Activated naive CD4-positive, alpha-beta T cell treated with anti-CD3 and anti-CD28 coated beads, Interleukin-2, amount 50 U/mL, for 24 hours (primary cell): ENCODE measurements around the gene RNASE9.

ENCODE experiments used
- H3K27ac Mint-ChIP-seq: one replicate; pipeline ENCODE4 v1.8.0; 2021; ENCODE audit warnings: mild to moderate bottlenecking, mixed read lengths
- H3K27me3 Mint-ChIP-seq: one replicate; pipeline ENCODE4 v1.8.0; 2021; ENCODE audit warnings: mixed read lengths
- H3K36me3 Mint-ChIP-seq: one replicate; pipeline ENCODE4 v1.8.0; 2021; ENCODE audit warnings: mixed read lengths
- H3K4me1 Mint-ChIP-seq: one replicate; pipeline ENCODE4 v1.8.0; 2021; ENCODE audit warnings: mixed read lengths
- H3K4me3 Mint-ChIP-seq: one replicate; pipeline ENCODE4 v1.8.0; 2021; ENCODE audit warnings: mild to moderate bottlenecking, mixed read lengths
- H3K9me3 Mint-ChIP-seq: one replicate; pipeline ENCODE4 v1.8.0; 2021; ENCODE audit warnings: mixed read lengths

The RNASE9 gene

DNA sequence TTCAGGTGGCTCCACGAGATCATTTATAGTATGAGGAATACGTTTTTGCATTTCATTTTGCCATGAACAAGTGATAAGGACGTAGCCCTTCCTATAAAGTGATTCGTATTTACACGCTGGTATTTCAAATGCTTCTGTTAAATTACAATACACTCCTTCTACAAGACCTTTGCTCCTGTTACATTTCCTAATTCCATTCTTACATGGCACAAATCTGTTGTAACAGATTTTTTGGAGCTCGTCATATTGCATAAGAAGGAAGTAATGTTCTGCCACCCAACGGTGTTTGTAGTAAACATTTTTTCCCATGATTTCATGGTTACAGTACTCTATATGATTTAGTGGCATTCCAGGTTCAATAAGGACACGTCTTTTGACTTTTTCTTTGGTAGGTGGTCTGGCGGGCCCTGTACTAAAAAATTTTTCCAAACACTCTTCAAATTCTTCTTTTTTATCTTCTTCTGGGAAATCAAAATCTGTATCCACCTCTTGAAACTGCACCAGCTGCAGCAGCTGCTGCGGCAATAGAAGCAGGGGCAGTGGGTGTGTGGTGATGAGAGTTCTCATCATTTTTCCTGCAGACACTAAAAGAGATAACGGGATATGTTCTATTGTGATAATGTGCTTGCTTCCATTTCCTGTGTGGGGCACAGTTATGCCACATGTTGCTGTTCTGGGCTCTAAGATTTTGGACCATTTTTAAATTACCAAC is 4.2 kb downstream of the RNASE9 start:
- no peak overlapping the region for H3K4me3 Mint-ChIP-seq
- no peaks in the 10 kb centered on the region for H3K4me1 Mint-ChIP-seq
- no peaks in the 10 kb centered on the region for H3K36me3 Mint-ChIP-seq
- no peaks in the 10 kb centered on the region for H3K9me3 Mint-ChIP-seq
- H3K27ac Mint-ChIP-seq = no peak overlapping the region
- no peaks in the 10 kb centered on the region for H3K27me3 Mint-ChIP-seq

DNA sequence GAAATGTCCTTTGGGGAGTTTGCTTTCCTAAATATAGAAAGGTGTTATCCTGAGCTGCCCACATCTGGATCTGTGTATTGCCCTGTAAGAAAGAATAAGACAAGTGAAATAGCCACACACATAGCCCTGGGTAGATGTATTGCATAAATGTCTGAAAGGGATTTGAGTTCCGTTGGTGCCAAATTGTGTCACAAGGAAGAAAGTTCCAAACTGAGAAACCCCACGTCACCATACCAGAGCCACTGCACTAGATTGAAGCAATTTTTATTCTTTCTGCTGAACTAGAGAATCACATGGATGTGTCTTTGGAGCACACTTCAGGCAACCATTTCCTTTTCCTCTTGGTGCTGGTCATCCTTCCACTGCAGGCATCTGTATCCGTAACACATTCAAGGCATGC is 5.0 kb downstream of the RNASE9 start:
- no peaks in the 10 kb centered on the region for H3K9me3 Mint-ChIP-seq
- no peak overlapping the region for H3K27ac Mint-ChIP-seq
- H3K27me3 Mint-ChIP-seq = no peaks in the 10 kb centered on the region
- H3K4me1 Mint-ChIP-seq = no peaks in the 10 kb centered on the region
- H3K4me3 Mint-ChIP-seq = no peak overlapping the region
- no peaks in the 10 kb centered on the region for H3K36me3 Mint-ChIP-seq

DNA sequence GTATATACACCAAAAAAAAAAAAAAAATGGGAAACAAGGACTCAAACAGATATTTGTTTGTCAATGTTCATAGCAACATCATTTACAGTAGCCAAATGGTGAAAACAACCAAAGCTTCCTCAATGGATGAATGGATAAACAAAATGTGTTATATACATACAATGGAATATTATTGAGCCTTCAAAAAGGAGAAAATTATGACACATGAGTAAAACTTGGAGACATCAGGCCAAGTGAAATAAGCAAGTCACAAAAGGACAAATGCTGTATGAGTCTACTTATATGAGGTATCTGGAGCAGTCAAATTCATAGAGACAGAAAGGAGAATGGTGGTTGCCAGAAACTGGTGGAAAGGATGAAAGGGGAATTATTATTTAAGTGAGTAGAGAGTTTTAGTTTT is 7.8 kb downstream of the RNASE9 start:
- Mint-ChIP-seq H3K4me1 (no peaks in the 10 kb centered on the region), H3K4me3 (no peak overlapping the region), H3K36me3 (no peaks in the 10 kb centered on the region), H3K27me3 (no peaks in the 10 kb centered on the region), H3K27ac (no peak overlapping the region), H3K9me3 (no peaks in the 10 kb centered on the region)

DNA sequence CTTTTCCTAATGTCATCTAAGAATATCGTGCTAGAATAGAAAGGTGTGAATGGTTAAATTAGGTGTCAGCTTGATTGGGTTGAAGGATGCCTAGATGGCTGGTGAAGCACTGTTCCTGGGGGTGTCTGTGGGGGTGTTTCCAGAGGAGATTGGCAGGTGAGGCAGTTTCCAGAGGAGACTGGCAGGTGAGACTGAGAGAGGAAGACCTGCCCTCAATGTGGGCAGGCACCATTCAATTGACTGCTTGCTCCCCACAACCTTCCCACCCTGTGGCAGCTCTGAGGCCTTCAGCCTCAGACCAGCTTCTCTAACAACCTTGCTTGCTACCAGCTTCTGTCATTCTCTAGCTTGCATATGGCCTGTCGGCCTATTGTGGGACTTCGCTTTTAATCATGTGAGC is 9.2 kb downstream of the RNASE9 start:
- H3K27ac Mint-ChIP-seq = no peak overlapping the region
- no peak overlapping the region for H3K4me3 Mint-ChIP-seq

DNA sequence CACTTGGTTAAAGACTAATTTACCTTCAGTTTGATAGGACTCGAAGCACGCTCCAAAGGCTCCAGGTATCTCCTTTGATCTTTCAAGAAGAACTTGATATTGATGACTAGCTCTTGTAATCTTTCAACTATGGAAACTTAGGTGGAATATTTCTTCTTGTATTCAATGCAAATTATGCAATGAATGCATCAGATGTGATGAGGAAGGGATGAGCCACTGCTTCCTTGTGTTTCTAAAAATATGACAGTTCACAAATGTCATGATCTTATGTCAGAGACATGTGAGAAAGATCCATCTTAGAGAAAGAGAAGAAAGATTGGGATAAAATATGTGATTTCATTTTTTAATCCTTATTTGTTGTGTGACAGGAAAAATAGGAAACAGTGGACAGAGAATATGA is 9.9 kb downstream of the RNASE9 start:
- Mint-ChIP-seq H3K36me3 (no peaks in the 10 kb centered on the region), H3K27me3 (no peaks in the 10 kb centered on the region), H3K9me3 (no peaks in the 10 kb centered on the region)

More for the DNA sequence above, 9.2 kb downstream of the RNASE9 start:
- Mint-ChIP-seq H3K36me3 (no peaks in the 10 kb centered on the region), H3K9me3 (no peaks in the 10 kb centered on the region), H3K4me1 (no peaks in the 10 kb centered on the region), H3K27me3 (no peaks in the 10 kb centered on the region)

DNA sequence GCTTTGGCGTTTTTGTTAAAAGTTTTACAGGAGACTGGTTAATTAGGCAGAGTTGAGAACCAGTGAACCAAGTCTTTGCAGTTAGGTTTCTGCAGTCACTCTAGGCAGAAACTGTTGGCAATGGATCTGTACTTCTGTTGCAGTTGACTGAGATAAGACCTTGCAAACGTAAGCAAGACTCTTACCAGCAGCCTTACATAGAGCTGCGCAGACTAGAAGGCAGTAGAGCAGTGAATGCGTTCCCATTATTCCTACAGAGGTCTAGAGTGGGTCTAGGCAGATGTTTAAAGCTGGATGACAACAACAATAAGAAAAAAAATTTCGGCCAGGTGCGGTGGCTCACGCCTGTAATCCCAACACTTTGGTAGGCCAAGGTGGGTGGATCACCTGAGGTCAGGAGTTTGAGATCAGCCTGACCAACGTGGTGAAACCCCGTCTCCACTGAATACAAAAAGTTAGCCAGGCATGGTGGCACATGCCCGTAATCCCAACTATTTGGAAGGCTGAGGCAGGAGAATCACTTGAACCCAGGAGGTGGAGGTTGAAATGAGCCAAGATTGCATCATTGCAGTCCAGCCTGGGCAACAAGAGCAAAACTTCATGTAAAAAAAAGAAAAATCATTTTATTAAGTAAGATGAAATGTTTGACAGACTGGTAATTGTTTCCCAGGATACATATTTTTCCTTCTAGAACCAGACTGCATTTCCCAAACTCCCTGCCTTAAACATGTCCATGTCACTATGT is 12.3 kb downstream of the RNASE9 start:
- no peaks in the 10 kb centered on the region for H3K4me1 Mint-ChIP-seq
- no peaks in the 10 kb centered on the region for H3K36me3 Mint-ChIP-seq

More for the DNA sequence above, 9.9 kb downstream of the RNASE9 start:
- Mint-ChIP-seq H3K4me1 (no peaks in the 10 kb centered on the region), H3K27ac (no peak overlapping the region), H3K4me3 (no peak overlapping the region)

DNA sequence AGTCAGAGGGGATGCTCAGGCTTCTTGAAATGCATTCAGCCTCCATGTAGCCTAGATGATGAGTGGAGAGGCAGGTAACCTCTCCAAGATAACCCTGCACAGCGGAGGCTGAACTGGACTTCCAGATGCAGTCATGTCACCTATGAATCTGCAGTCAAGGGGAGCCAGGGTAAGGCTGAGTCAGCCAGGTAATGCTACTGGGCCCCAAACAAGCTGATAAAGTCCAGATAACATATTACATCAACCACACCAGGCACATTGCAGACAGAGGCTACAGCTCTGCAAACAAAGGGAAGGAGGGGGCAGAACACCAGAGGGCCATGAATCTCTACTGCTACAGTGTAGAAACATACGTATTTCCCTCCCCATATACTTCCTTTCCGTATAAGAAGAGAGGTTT is 14.0 kb downstream of the RNASE9 start:
- no peaks in the 10 kb centered on the region for H3K9me3 Mint-ChIP-seq
- no peaks in the 10 kb centered on the region for H3K36me3 Mint-ChIP-seq
- H3K27me3 Mint-ChIP-seq = no peaks in the 10 kb centered on the region
- H3K27ac Mint-ChIP-seq = no peak overlapping the region
- no peaks in the 10 kb centered on the region for H3K4me1 Mint-ChIP-seq
- no peak overlapping the region for H3K4me3 Mint-ChIP-seq

More for the DNA sequence above, 12.3 kb downstream of the RNASE9 start:
- H3K4me3 Mint-ChIP-seq = no peak overlapping the region
- no peak overlapping the region for H3K27ac Mint-ChIP-seq
- H3K9me3 Mint-ChIP-seq = no peaks in the 10 kb centered on the region
- H3K27me3 Mint-ChIP-seq = no peaks in the 10 kb centered on the region

DNA sequence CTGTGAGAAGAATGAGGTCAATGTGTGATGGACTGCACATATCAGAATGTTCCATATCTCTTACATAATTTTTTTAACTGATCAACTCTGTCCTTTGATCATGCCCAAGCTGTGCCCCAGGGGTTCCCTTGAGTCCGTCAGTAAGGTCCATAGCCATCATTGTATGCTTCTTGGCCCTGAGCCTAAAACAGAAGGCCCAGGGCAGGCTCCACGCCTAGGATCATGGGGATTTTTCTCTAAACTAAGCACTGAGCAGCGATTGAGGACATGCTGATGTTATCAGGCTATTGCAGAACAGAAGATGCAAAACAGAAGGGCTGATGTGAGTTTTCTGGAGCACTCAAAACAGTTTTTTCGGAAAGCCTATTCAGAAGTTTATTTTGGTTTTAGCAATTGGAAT is 20.9 kb downstream of the RNASE9 start:
- no peak overlapping the region for H3K27ac Mint-ChIP-seq
- H3K36me3 Mint-ChIP-seq = no peaks in the 10 kb centered on the region
- no peak overlapping the region for H3K4me3 Mint-ChIP-seq
- H3K9me3 Mint-ChIP-seq = no peaks in the 10 kb centered on the region
- no peaks in the 10 kb centered on the region for H3K4me1 Mint-ChIP-seq
- no peaks in the 10 kb centered on the region for H3K27me3 Mint-ChIP-seq

DNA sequence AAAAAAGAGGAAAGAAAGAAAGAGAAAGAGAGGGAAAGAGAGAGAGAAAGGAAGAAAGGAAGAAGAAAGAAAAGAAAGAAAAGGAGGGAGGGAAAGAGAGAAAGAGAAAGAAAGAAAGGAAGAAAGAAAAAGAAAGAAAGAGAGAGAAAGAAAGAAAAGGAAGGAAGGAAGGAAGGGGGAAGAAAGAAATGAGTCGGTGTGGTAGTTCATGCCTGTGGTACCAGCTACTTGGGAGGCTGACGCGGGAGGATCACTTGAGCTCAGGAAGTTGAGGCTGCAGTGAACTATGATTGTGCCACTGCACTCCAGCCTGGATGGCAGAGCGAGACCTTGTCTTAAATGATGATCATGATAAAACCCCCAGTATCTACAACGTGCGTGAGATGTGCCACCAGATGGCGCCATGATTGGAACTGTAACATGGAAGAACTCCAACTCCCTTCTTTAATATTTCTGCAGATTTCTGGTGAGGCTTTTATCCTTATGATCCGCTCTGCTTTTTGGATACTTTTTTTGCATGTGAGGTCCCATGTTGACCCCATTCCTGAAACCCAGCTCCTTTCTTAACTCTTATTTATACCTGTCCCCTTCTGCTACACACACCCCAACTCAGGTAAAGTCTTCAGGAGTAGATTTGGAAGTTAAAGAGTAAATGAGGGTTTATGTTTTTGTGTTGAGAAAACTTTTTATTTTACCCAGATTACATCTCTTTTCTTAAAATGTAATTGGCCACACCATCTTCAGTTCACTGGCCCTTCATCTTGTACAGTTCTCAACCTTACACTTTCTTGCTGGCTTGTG is 29.9 kb downstream of the RNASE9 start:
- Mint-ChIP-seq H3K4me3 (no peak overlapping the region), H3K27me3 (peaks cover 3% of the 10 kb centered on the region), H3K4me1 (peaks cover 12% of the 10 kb centered on the region), H3K27ac (no peak overlapping the region), H3K9me3 (no peaks in the 10 kb centered on the region), H3K36me3 (no peaks in the 10 kb centered on the region)

DNA sequence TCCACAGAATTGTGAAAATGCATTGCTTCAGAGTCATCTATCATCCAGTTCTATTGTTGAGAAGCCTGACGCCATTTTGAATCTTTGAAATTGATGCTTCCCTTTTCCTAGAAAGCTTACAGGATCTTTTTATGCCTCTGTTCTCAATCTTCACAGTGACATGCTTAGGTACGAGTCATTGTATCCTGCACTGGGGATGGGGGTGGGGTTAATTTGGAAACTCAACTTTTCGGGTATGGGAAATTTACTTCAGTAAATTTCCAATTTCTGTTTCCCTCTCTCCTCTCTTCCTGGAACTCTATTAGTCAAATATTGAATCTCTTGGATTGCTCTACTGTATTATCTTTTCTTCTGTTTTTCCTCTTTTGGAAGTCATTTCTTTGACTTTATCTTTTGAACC is 31.0 kb downstream of the RNASE9 start:
- Mint-ChIP-seq H3K4me3 (no peak overlapping the region), H3K4me1 (peaks cover 12% of the 10 kb centered on the region), H3K36me3 (no peaks in the 10 kb centered on the region), H3K27ac (no peak overlapping the region), H3K27me3 (peaks cover 3% of the 10 kb centered on the region), H3K9me3 (no peaks in the 10 kb centered on the region)

DNA sequence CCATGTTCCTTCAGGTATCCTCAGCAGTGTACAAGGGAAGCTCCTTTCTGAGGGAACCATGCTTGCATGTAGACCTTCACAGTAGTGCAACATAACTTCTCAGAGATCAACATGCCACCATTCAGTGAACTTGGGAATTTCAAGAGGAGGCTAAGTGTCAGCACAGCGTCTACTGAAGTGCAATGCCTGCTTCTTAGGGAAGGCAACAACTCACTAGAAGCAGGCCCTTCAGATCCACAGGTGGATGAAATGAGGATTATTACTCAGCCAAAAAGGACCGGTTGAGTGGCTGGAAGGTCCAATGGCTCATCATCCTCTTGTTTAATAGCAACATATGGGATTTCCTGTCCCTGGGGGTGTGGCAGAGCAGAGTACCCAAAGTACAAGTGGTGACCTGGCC is 36.8 kb downstream of the RNASE9 start:
- H3K27me3 Mint-ChIP-seq = no peaks in the 10 kb centered on the region
- H3K36me3 Mint-ChIP-seq = no peaks in the 10 kb centered on the region
- H3K4me3 Mint-ChIP-seq = no peak overlapping the region
- no peaks in the 10 kb centered on the region for H3K9me3 Mint-ChIP-seq
- H3K4me1 Mint-ChIP-seq = peaks cover 4% of the 10 kb centered on the region
- no peak overlapping the region for H3K27ac Mint-ChIP-seq

DNA sequence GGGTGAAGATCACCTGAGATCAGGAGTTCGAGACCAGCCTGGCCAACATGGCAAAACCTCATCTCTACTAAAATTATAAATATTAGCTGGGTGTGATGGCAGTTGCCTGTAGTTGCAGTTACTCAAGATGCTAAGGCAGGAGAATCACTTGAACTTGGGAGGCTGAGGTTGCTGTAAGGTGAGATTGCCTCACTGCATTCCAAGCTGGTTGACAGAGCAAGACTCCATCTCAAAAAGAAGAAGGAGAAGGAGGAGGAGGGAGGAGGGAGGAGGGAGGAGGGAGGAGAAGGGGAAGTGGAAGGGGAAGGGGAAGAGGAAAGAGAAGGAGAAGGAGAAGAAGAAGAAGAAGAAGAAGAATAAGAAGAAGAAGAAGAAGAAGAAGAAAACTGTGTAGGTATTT is 38.5 kb downstream of the RNASE9 start:
- no peaks in the 10 kb centered on the region for H3K9me3 Mint-ChIP-seq

DNA sequence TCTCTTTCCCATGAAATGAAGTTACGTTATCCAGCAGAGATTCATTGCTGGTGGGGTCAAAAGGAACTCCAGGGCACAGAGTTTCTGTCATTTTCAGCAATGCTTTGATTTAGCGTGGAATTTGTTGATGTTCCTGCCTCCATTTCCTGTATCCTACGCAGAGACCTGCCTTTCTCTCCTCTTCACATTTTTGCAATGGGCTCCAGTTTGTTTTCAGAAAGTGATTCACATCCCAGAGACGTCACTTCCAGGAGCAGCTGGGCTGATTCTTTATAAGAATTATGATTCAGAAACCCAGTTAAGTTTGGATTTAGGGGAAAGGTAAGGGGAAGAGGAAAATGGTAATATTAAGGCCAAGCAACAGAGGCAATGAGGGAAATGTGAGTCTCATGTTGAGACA is 43.9 kb downstream of the RNASE9 start:
- Mint-ChIP-seq H3K36me3 (no peaks in the 10 kb centered on the region), H3K4me1 (no peaks in the 10 kb centered on the region), H3K4me3 (no peak overlapping the region), H3K27me3 (no peaks in the 10 kb centered on the region), H3K9me3 (no peaks in the 10 kb centered on the region), H3K27ac (no peak overlapping the region)

More for the DNA sequence above, 38.5 kb downstream of the RNASE9 start:
- Mint-ChIP-seq H3K27ac (no peak overlapping the region), H3K4me3 (no peak overlapping the region), H3K36me3 (no peaks in the 10 kb centered on the region), H3K27me3 (no peaks in the 10 kb centered on the region), H3K4me1 (no peaks in the 10 kb centered on the region)

DNA sequence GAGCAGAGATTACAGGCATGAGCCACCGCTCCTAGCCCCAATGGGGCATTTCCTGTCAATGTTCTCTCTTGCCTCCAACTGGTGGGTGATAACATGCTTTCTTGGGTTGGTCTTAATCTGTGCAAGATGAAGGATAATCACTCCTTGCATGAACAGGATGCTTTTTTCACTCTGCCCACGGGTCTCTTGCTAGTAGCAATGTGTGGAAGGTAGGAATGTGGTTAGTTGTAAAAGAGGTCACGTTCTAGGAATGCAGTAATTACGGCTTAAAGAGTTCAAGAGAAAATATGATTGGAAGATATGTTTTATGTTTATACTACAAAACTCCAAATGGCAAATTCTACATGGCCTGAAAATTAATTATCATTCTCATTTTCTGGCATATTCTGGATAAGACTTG is 45.0 kb downstream of the RNASE9 start:
- no peaks in the 10 kb centered on the region for H3K27me3 Mint-ChIP-seq
- H3K27ac Mint-ChIP-seq = no peak overlapping the region
- H3K4me3 Mint-ChIP-seq = no peak overlapping the region
- H3K9me3 Mint-ChIP-seq = no peaks in the 10 kb centered on the region
- no peaks in the 10 kb centered on the region for H3K36me3 Mint-ChIP-seq
- H3K4me1 Mint-ChIP-seq = no peaks in the 10 kb centered on the region

DNA sequence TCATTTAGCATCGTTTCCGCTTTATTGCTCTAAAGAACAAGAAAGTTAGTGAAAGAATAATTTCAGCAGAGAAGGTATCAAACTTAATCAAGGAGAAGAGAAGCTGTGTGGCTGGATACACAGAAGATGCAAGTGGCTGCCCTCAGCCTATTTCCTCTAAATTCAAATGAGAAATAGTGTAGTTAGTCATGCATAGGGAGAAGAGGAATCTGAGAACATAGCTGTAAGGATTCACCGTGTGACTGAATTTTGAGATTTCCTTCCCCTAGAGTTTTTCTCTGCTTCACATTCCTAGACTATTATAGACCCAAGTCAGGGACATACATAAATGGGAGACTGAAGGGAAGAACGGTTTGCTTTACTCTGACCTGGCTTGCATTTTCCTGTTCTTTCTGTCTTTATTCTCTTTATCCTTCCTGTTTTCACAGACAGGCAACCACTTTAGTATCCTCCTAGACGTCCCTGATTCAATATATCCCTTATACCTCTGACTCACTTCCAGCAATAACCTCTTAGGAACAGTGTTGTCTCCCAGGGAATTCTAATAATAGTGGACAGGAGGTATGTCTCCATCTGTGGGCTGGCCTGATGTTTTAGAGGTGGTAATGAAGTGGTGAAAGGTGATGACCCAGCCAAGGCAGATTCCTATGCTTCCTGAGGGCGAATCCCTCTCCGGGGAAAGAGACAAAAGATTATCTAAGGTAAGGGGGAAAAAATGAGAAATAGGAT is 48.5 kb downstream of the RNASE9 start:
- no peak overlapping the region for H3K27ac Mint-ChIP-seq
- H3K9me3 Mint-ChIP-seq = no peaks in the 10 kb centered on the region
- no peaks in the 10 kb centered on the region for H3K27me3 Mint-ChIP-seq
- H3K4me3 Mint-ChIP-seq = no peak overlapping the region
- H3K36me3 Mint-ChIP-seq = no peaks in the 10 kb centered on the region
- no peaks in the 10 kb centered on the region for H3K4me1 Mint-ChIP-seq
